A172 (cell line): ENCODE measurements around the gene RHOBTB1. TPM values are rescaled to one million over a fixed set of nuclear protein-coding genes. Genes with fewer than 3 reads are reported as not detected.
"Not testable (repeated sequence)": the region's sequence is repeated elsewhere in the genome, so short reads cannot be mapped to it uniquely, and the experiment has no call there.

ENCODE experiments used
- DNase-seq: peaks from one replicate; pipeline ENCODE4 v3.0.0-alpha.2; 2015; ENCODE audit warnings: low spot score
- total RNA-seq: library from RNA; depleted of rRNA; stranded (reverse); fragments of >200 nt; shearing (Covaris generic); gene quantifications from 2 replicates; pipeline ENCODE4 v1.2.3, GENCODE V29; 2014

The RHOBTB1 gene
- total RNA-seq, 1 experiment from 2014 or later = 44.4 TPM

GRCh38 chr10:60906825-60907224, 37.2 kb downstream of the RHOBTB1 start:
- not testable (repeated sequence) for DNase-seq

GRCh38 chr10:60906411-60906810, 37.6 kb downstream of the RHOBTB1 start:
- DNase-seq = no peak

- DNase-seq = no peak
Observed at GRCh38 chr10:60905580-60905979, 38.4 kb downstream of the RHOBTB1 start.

GRCh38 chr10:60903096-60903495, 40.9 kb downstream of the RHOBTB1 start:
- no peak for DNase-seq

- no peak for DNase-seq
Observed at GRCh38 chr10:60901561-60902235, 42.3 kb downstream of the RHOBTB1 start.

GRCh38 chr10:60899266-60899665, 44.7 kb downstream of the RHOBTB1 start:
- DNase-seq = no peak

- no peak for DNase-seq
Observed at GRCh38 chr10:60898321-60898720, 45.7 kb downstream of the RHOBTB1 start.

GRCh38 chr10:60896810-60897209, 47.2 kb downstream of the RHOBTB1 start:
- DNase-seq = no peak

GRCh38 chr10:60896033-60896432, 48.0 kb downstream of the RHOBTB1 start:
- no peak for DNase-seq

GRCh38 chr10:60894786-60895185, 49.2 kb downstream of the RHOBTB1 start:
- DNase-seq = no peak

GRCh38 chr10:60893231-60893630, 50.8 kb downstream of the RHOBTB1 start:
- no peak for DNase-seq

- DNase-seq = no peak
Observed at GRCh38 chr10:60892571-60892970, 51.4 kb downstream of the RHOBTB1 start.

GRCh38 chr10:60890811-60891210, 53.2 kb downstream of the RHOBTB1 start:
- DNase-seq = no peak

- peak; percentile 39 for DNase-seq
Observed at GRCh38 chr10:60883187-60883586, 60.8 kb downstream of the RHOBTB1 start.

- peak; percentile 21 for DNase-seq
Observed at GRCh38 chr10:60878224-60878623, 65.8 kb downstream of the RHOBTB1 start.

- DNase-seq = no peak
Observed at GRCh38 chr10:60877777-60878120, 66.2 kb downstream of the RHOBTB1 start.

- DNase-seq = no peak
Observed at GRCh38 chr10:60877061-60877776, 66.8 kb downstream of the RHOBTB1 start.

- no peak for DNase-seq
Observed at GRCh38 chr10:60873758-60874157, 70.2 kb downstream of the RHOBTB1 start.

GRCh38 chr10:60872451-60872850, 71.5 kb downstream of the RHOBTB1 start:
- no peak for DNase-seq

GRCh38 chr10:60871215-60871614, 72.8 kb downstream of the RHOBTB1 start:
- DNase-seq = no peak

GRCh38 chr10:60870803-60871202, 73.2 kb downstream of the RHOBTB1 start:
- DNase-seq = no peak

- no peak for DNase-seq
Observed at GRCh38 chr10:60870416-60870728, 73.6 kb downstream of the RHOBTB1 start.

- no peak for DNase-seq
Observed at GRCh38 chr10:60869652-60870415, 74.2 kb downstream of the RHOBTB1 start.
